OCI-LY7 (cell line): ENCODE measurements around the gene PHRF1. TPM values are rescaled to one million over a fixed set of nuclear protein-coding genes. Genes with fewer than 3 reads are reported as not detected.

Experiments used
- BruUV-seq: library from RNA; stranded (reverse); fragments of 400-500 nt; replicated peaks from 2 replicates; lab custom pipeline; 2021; lab: Mats Ljungman, UMichigan
- CTCF ChIA-PET: fragments of 300-600 bp; sonication (Branson Sonifier 250); formaldehyde crosslinking; loops from one replicate; lab custom pipeline; 2022; ENCODE audit warnings: antibody characterized with exemption; ENCODE audit not compliant: unreplicated experiment; lab: Charles Lee
- POLR2A ChIA-PET: fragments of 300-600 bp; sonication (Branson Sonifier 250); formaldehyde crosslinking; loops from one replicate; lab custom pipeline; 2022; ENCODE audit warnings: antibody characterized with exemption; lab: Charles Lee
- DNase-seq: peaks from one replicate; pipeline ENCODE4 v3.0.0-alpha.2; 2015; ENCODE audit warnings: low spot score
- H2AFZ ChIP-seq: fragments of 200-600 bp; sonication (generic), shearing (Covaris generic); 2 replicates; pipeline ENCODE4 v1.6.1; 2014; ENCODE audit warnings: mild to moderate bottlenecking, antibody characterized with exemption, low read length, moderate library complexity
- H3K27ac ChIP-seq: fragments of 200-600 bp; sonication (generic); 2 replicates; pipeline ENCODE4 v1.5.1; 2014; ENCODE audit warnings: mixed run types, low read depth, mild to moderate bottlenecking, moderate library complexity, low read length, inconsistent platforms; ENCODE audit not compliant: poor library complexity, severe bottlenecking
- H3K36me3 ChIP-seq: fragments of 200-600 bp; sonication (generic); 2 replicates; pipeline ENCODE4 v1.6.1; 2014; ENCODE audit warnings: mild to moderate bottlenecking, antibody characterized with exemption, low read length, moderate library complexity, mixed read lengths; ENCODE audit not compliant: insufficient read depth
- H3K4me1 ChIP-seq: fragments of 200-600 bp; sonication (generic); 2 replicates; pipeline ENCODE4 v1.5.1; 2014; ENCODE audit warnings: mild to moderate bottlenecking, low read length; ENCODE audit not compliant: insufficient read depth, poor library complexity, severe bottlenecking
- H3K4me2 ChIP-seq: fragments of 200-600 bp; sonication (generic); 2 replicates; pipeline ENCODE4 v1.6.1; 2014; ENCODE audit warnings: mild to moderate bottlenecking, low read length
- H3K4me3 ChIP-seq: fragments of 200-600 bp; sonication (generic); 2 replicates; pipeline ENCODE4 v1.5.1; 2014; ENCODE audit warnings: mild to moderate bottlenecking, low read depth, low read length; ENCODE audit not compliant: poor library complexity, severe bottlenecking
- H3K79me2 ChIP-seq: fragments of 200-600 bp; sonication (generic); 2 replicates; pipeline ENCODE4 v1.6.1; 2016; ENCODE audit warnings: low read depth, mild to moderate bottlenecking, low read length, moderate library complexity, mixed read lengths; ENCODE audit not compliant: insufficient read depth
- H3K9me2 ChIP-seq: fragments of 200-600 bp; sonication (generic); 2 replicates; pipeline ENCODE4 v1.6.1; 2016; ENCODE audit warnings: mild to moderate bottlenecking, low read length, mixed read lengths; ENCODE audit not compliant: insufficient read depth
- H3K9me3 ChIP-seq: fragments of 200-600 bp; sonication (generic); 2 replicates; pipeline ENCODE4 v1.6.1; 2014; ENCODE audit warnings: mild to moderate bottlenecking, mixed run types, low read length, mixed read lengths
- H4K20me1 ChIP-seq: fragments of 200-600 bp; sonication (generic); 2 replicates; pipeline ENCODE4 v1.6.1; 2014; ENCODE audit warnings: mild to moderate bottlenecking, antibody characterized with exemption, low read length, moderate library complexity, mixed read lengths; ENCODE audit not compliant: insufficient read depth
- EZH2phosphoT487 ChIP-seq: fragments of 200-600 bp; sonication (generic); IDR thresholded peaks from 2 replicates; pipeline ENCODE4 v1.6.1; 2018; ENCODE audit warnings: low read depth, borderline replicate concordance, mild to moderate bottlenecking, mixed run types, antibody characterized with exemption, low read length, moderate library complexity, mixed read lengths
- intact Hi-C: fragments of 100-400 bp; cut with micrococcal nuclease; formaldehyde crosslinking; loops from one replicate; pipeline ENCODE4 v1.10.0; 2022; ENCODE audit not compliant: unreplicated experiment
- total RNA-seq, 2 experiments: library from RNA; depleted of rRNA in 1 of 2; stranded (reverse); fragments of >200 nt in 1 of 2; shearing (Covaris generic) in 1 of 2; gene quantifications; 2 replicates each; pipeline ENCODE4 v1.2.3, GENCODE V29; 2014 to 2022
- TF ChIP-seq, protein P1 (sequence below): fragments of 200-600 bp; sonication (generic); conservative IDR thresholded peaks from 2 replicates; pipeline ENCODE4 v1.5.1; 2014; ENCODE audit warnings: mild to moderate bottlenecking, antibody characterized with exemption, low read length, moderate library complexity, mixed read lengths

The PHRF1 gene
- total RNA-seq, 2 experiments from 2014 or later, result 25.6 to 45.4 TPM

DNA sequence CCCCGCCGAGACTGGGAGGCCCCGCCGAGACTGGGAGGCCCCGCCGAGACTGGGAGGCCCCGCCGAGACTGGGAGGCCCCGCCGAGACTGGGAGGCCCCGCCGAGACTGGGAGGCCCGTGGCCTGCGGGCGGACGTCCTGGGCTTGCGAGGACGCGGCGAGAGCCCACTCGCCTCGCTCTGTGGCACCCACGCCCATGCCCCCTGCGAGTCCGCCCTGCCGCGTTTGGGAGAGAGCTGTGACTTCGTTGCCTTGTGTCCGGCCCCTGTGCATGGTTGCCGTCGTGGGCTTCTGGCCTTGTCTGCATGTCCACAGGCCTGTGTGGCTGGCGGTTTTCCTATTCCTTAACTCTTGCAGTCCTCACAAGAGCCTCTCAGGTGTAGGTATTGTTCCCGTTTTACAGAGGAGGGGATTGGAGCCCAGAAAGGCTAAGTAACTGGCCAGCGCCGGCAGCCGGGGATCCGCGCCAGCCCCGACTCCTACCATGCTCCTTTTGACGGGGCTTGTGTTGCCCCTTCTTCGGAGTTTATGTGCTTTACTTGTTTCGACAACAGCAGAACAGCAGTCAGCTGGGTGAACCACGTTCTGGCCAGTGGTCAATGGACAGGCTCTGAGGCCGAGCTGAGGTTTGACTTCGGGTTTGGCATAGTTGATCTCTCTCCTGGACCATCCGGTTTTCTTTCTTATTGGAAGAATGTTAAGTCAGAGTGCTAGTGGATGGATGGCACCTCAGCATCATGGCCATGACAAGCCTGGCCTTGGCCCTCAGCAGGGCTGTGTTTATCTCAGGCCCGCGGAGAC is 741 bp downstream of the PHRF1 start:
- Histone ChIP-seq H4K20me1 (peaks cover 29% of the 10 kb centered on the region), H3K36me3 (peaks cover 27% of the 10 kb centered on the region), H3K79me2 (peaks cover 53% of the 10 kb centered on the region), H3K4me2 (peak overlapping the region; percentile 95), H3K9me2 (no peaks in the 10 kb centered on the region), H3K27ac (peak overlapping the region; percentile 22), H2AFZ (no peak overlapping the region), H3K4me1 (peaks cover 38% of the 10 kb centered on the region), H3K9me3 (no peaks in the 10 kb centered on the region), H3K4me3 (peak overlapping the region; percentile 100)
- no peak for DNase-seq
- CTCF ChIA-PET, result no interaction called here
- TSS peak; percentile 64 for BruUV-seq
- POLR2A ChIA-PET, result no interaction called here
- TF ChIP-seq, protein P1, sequence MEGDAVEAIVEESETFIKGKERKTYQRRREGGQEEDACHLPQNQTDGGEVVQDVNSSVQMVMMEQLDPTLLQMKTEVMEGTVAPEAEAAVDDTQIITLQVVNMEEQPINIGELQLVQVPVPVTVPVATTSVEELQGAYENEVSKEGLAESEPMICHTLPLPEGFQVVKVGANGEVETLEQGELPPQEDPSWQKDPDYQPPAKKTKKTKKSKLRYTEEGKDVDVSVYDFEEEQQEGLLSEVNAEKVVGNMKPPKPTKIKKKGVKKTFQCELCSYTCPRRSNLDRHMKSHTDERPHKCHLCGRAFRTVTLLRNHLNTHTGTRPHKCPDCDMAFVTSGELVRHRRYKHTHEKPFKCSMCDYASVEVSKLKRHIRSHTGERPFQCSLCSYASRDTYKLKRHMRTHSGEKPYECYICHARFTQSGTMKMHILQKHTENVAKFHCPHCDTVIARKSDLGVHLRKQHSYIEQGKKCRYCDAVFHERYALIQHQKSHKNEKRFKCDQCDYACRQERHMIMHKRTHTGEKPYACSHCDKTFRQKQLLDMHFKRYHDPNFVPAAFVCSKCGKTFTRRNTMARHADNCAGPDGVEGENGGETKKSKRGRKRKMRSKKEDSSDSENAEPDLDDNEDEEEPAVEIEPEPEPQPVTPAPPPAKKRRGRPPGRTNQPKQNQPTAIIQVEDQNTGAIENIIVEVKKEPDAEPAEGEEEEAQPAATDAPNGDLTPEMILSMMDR, result no peak
- TF ChIP-seq EZH2phosphoT487, result no peak
- intact Hi-C loops, result loop anchor here (5.0 kb wide), 2 partner anchors 40 to 230 kb away; partner anchors contain the start of genes IRF7, PIDD1 and RPLP2

DNA sequence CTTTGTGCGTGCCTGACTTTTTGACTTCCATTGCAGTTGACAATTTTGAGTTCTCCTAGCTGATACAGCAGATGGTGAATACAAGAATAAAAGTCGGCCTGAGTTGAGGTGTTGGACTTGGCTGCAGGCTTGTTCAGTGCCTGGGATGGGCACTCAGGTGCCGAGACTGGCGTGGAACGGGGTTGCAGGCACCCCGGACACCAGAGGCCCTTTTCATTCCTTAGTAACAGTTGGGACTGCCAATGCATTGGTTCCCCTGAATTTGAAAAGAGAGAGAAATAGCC is 1.3 kb downstream of the PHRF1 start:
- H3K4me3 ChIP-seq, result peak overlapping the region; percentile 100
- no peak overlapping the region for H2AFZ ChIP-seq
- intact Hi-C loops, result loop anchor here (5.0 kb wide), 2 partner anchors 40 to 230 kb away; partner anchors contain the start of genes IRF7, PIDD1 and RPLP2
- H3K4me2 ChIP-seq, result peak overlapping the region; percentile 95
- DNase-seq, result no peak
- H3K36me3 ChIP-seq, result peaks cover 31% of the 10 kb centered on the region
- H3K4me1 ChIP-seq, result peaks cover 38% of the 10 kb centered on the region
- H3K27ac ChIP-seq, result no peak overlapping the region
- peaks cover 29% of the 10 kb centered on the region for H4K20me1 ChIP-seq
- peaks cover 56% of the 10 kb centered on the region for H3K79me2 ChIP-seq
- ChIA-PET POLR2A (no interaction called here), CTCF (no interaction called here)
- H3K9me3 ChIP-seq, result no peaks in the 10 kb centered on the region
- no peak for TF ChIP-seq EZH2phosphoT487
- TF ChIP-seq, protein P1, result no peak
- no TSS peak for BruUV-seq
- no peaks in the 10 kb centered on the region for H3K9me2 ChIP-seq
